ENCODE data around the gene RBM23. TPM values are rescaled to one million over a fixed set of nuclear protein-coding genes. Genes with fewer than 3 reads are reported as not detected.

RBM23 gene
- total and polyA plus RNA-seq, 10 of the 15 experiments (the other 5 are each of a cell fraction or from before 2014, with no cell fraction given): 54.0 to 72.6 (median 61.3) TPM

GRCh38 chr14:22919601-22919921 is 612 bp upstream of the RBM23 start:
- TSS peak; percentile 97 for BruUV-seq (replicated peaks)
- SMC1A ChIA-PET (ENCODE audit: uncharacterized antibody, unreplicated experiment): interaction anchor here (0.6 to 2.6 kb wide), 12 partner anchors 8 to 262 kb away, joined by 3 to 19 read pairs (median 4); partner anchors contain the start of genes HAUS4, LRP10, OXA1L and PRMT5
- in situ Hi-C loops (cut with MboI) (no loop called here), intact Hi-C loops (cut with micrococcal nuclease; ENCODE audit: unreplicated experiment) (loop anchor here (1.0 to 10.0 kb wide), 3 partner anchors 10 to 435 kb away; partner anchors contain the start of genes LRP10 and PRMT5)
- H3K4me2 ChIP-seq (ENCODE audit: control insufficient read depth, insufficient read depth): peak overlapping the region; percentile 89
- no peaks in the 10 kb centered on the region for H3K27me3 ChIP-seq (replicated peaks in 1 of 2; ENCODE audit: control insufficient read depth in 2 of 2, insufficient read depth in 2 of 2, low read length in 1 of 2)
- CTCF ChIA-PET: interaction anchor here (0.7 to 6.0 kb wide), 13 partner anchors 8 to 100 kb away, joined by 3 to 56 read pairs (median 4); partner anchors contain the start of genes HAUS4, LRP10 and PRMT5
- H2AFZ ChIP-seq (ENCODE audit: control insufficient read depth, low read depth, low read length): peak overlapping the region; percentile 85
- peak overlapping the region; percentile 89 for H3K27ac ChIP-seq (ENCODE audit: control insufficient read depth, insufficient read depth)
- FAIRE-seq (no peak), ATAC-seq (peak; percentile 10), DNase-seq (ENCODE audit: low read depth, low spot score) (no peak)
- no peaks in the 10 kb centered on the region for H3K9me3 ChIP-seq (replicated peaks; ENCODE audit: control insufficient read depth, insufficient read depth, low read length)
- peaks cover 33% of the 10 kb centered on the region for H3K79me2 ChIP-seq (ENCODE audit: control insufficient read depth, insufficient read depth, low read length)
- POLR2A ChIA-PET: interaction anchor here (0.6 to 6.2 kb wide), 8 partner anchors 9 to 176 kb away, joined by 3 to 73 read pairs (median 4); partner anchors contain the start of genes ACIN1, C14orf119 and PRMT5
- RAD21 ChIA-PET (ENCODE audit: unreplicated experiment): interaction anchor here (1.0 to 3.3 kb wide), 10 partner anchors 10 to 350 kb away, joined by 3 to 17 read pairs (median 10); partner anchors contain the start of genes HAUS4, LRP10 and PRMT5
- H3K4me1 ChIP-seq (ENCODE audit: control insufficient read depth, insufficient read depth, low read length): peaks cover 8% of the 10 kb centered on the region
- H3K4me3 ChIP-seq: peak overlapping the region; percentile 60
- H4K20me1 ChIP-seq (ENCODE audit: control insufficient read depth, insufficient read depth): no peaks in the 10 kb centered on the region
- 13% methylated on average over 10 of the region's 10 CpGs for WGBS (ENCODE audit: insufficient coverage, insufficient replicate concordance, low lambda C conversion rate, missing lambda C conversion rate)
- H3K9ac ChIP-seq (ENCODE audit: control insufficient read depth, insufficient read depth, low read length): peak overlapping the region; percentile 67
- H3K36me3 ChIP-seq (ENCODE audit: control insufficient read depth in 2 of 2, insufficient read depth in 2 of 2, low read length in 1 of 2): peaks cover 8 to 15% of the 10 kb centered on the region in 2 experiments
- no peak; a peak in 1 of 4 replicates for TF ChIP-seq IKZF2 (IDR thresholded peaks at IDR 0.05)
- TF ChIP-seq CBX3 (IDR thresholded peaks at IDR 0.05; ENCODE audit: borderline replicate concordance, low read depth): no peak
- TF ChIP-seq CHD2 (IDR thresholded peaks at IDR 0.05; ENCODE audit: borderline replicate concordance, low read depth, low read length): no peak
- TF ChIP-seq PAX8 (IDR thresholded peaks at IDR 0.05): no peak
- 0 out of 4 replicates have a peak, but pooled peaks of 1 of the 2 experiments have one; percentile 20 for TF ChIP-seq EP300 (IDR thresholded peaks at IDR 0.05; ENCODE audit: borderline replicate concordance in 1 of 2, control insufficient read depth in 1 of 2, low read depth in 2 of 2, low read length in 2 of 2)
- TF ChIP-seq REST (IDR thresholded peaks at IDR 0.05; ENCODE audit: low read depth, low read length): no peak
- 0 out of 2 replicates have a peak, but pooled peaks have one; percentile 12 for TF ChIP-seq MTA2 (IDR thresholded peaks at IDR 0.05; ENCODE audit: low read depth)
- TF ChIP-seq NR2F1 (conservative IDR thresholded peaks at IDR 0.05): peak; percentile 52
- no peak for TF ChIP-seq DPF2 (IDR thresholded peaks at IDR 0.05)
- no peak for TF ChIP-seq SIN3A (IDR thresholded peaks at IDR 0.05; ENCODE audit: low read depth, low read length)
- no peak for TF ChIP-seq MXI1 (IDR thresholded peaks at IDR 0.05; ENCODE audit: low read depth, low read length)
- TF ChIP-seq RAD51 (IDR thresholded peaks at IDR 0.05): no peak
- no peak for TF ChIP-seq SREBF1 (IDR thresholded peaks at IDR 0.05; ENCODE audit: low read length)
- TF ChIP-seq SUPT20H (IDR thresholded peaks at IDR 0.05; ENCODE audit: borderline replicate concordance, control insufficient read depth, low read depth, low read length): no peak
- TF ChIP-seq BRCA1 (IDR thresholded peaks at IDR 0.05; ENCODE audit: low read depth, low read length): no peak
- TF ChIP-seq JUNB (IDR thresholded peaks at IDR 0.05): no peak
- TF ChIP-seq ZNF207 (IDR thresholded peaks at IDR 0.05; ENCODE audit: borderline replicate concordance): peak; percentile 53; the same call in 1 of the 2 replicates
- peak; percentile 41; the same call in 1 of the 2 replicates for TF ChIP-seq LARP7 (IDR thresholded peaks at IDR 0.05)
- no peak for TF ChIP-seq CHD4 (IDR thresholded peaks at IDR 0.05)

Data from GM12878 (cell line).